K562 (cell line): ENCODE data around the gene DLGAP1. TPM values are rescaled to one million over a fixed set of nuclear protein-coding genes. Genes with fewer than 3 reads are reported as not detected.
A peak's percentile ranks its signal among the peaks of the same experiment; 100 is the strongest.

Experiments used
- ATAC-seq: fragments of 200-7000 bp; cut with Tn5 transposase; 3 replicates; pipeline ENCODE4 v1.9.1; 2020; ENCODE audit warnings: moderate library complexity
- BruUV-seq: library from RNA; stranded (reverse); fragments of 400-500 nt; replicated peaks from 2 replicates; lab custom pipeline; 2021; lab: Mats Ljungman, UMichigan
- CTCF ChIA-PET: fragments of 300-600 bp; formaldehyde crosslinking; extraction: SDS; loops from one replicate; lab custom pipeline; 2021; ENCODE audit warnings: low intra/inter-chr PET ratio; lab: Yijun Ruan, JAX
- POLR2A ChIA-PET: fragments of 300-600, 350-650 bp; sonication (Branson Sonifier 250); formaldehyde crosslinking; extraction: SDS; loops from one replicate; lab custom pipeline; 2021; ENCODE audit warnings: antibody characterized with exemption, inconsistent platforms; lab: Yijun Ruan, JAX
- DNase-seq, 4 experiments: peaks; one replicate each; pipeline versions ENCODE4 v3.0.0 to v3.0.0-alpha.2; 2011 to 2018; ENCODE audit warnings: low spot score in 3 of 4, mixed read lengths in 3 of 4; ENCODE audit errors: extremely low read depth in 1 of 4
- FAIRE-seq: peaks from 2 replicates; lab custom pipeline; 2011; peaks lifted over from hg19 to GRCh38; lab: Jason Lieb, UNC
- H2AFZ ChIP-seq: 2 replicates; pipeline ENCODE4 v1.6.0; 2011; ENCODE audit warnings: low read depth, low read length, control low read depth, inconsistent platforms
- H3K27ac ChIP-seq: fragments of 200-600 bp; 3 replicates; pipeline ENCODE4 v1.8.0; 2011; ENCODE audit warnings: low read depth, mild to moderate bottlenecking, control low read depth, inconsistent platforms, low read length, moderate library complexity, mixed read lengths; ENCODE audit errors: extremely low read depth
- H3K27me3 ChIP-seq, 2 experiments: fragments of 300-600 bp in 1 of 2; 2 replicates in 1 of 2; 3 replicates in 1 of 2; pipeline versions ENCODE4 v1.6.0 to v1.8.0; 2011; ENCODE audit warnings: inconsistent platforms in 2 of 2, low read length in 2 of 2, mild to moderate bottlenecking in 1 of 2, mixed read lengths in 1 of 2, moderate library complexity in 1 of 2; ENCODE audit not compliant: control insufficient read depth in 2 of 2, insufficient read depth in 2 of 2
- H3K36me3 ChIP-seq: fragments of 300-600 bp; 3 replicates; pipeline ENCODE4 v1.8.0; 2011; ENCODE audit warnings: mild to moderate bottlenecking, low read length, inconsistent platforms; ENCODE audit not compliant: control insufficient read depth, insufficient read depth
- H3K4me1 ChIP-seq, 2 experiments: fragments of 200-600 bp in 1 of 2; replicated peaks in 1 of 2; 2 replicates in 1 of 2; 3 replicates in 1 of 2; pipeline versions ENCODE4 v1.5.1 to v1.8.0; 2011; ENCODE audit warnings: inconsistent platforms in 2 of 2, low read length in 2 of 2, mild to moderate bottlenecking in 1 of 2, mixed read lengths in 1 of 2, moderate library complexity in 1 of 2; ENCODE audit not compliant: control insufficient read depth in 2 of 2, insufficient read depth in 2 of 2
- H3K4me2 ChIP-seq: 2 replicates; pipeline ENCODE4 v1.6.1; 2011; ENCODE audit warnings: low read length, control low read depth, inconsistent platforms, mixed read lengths; ENCODE audit not compliant: insufficient read depth
- H3K4me3 ChIP-seq: fragments of 200-600 bp; sonication (generic), shearing (Covaris generic); 2 replicates; pipeline ENCODE4 v1.5.1; 2016; ENCODE audit warnings: control low read depth, inconsistent platforms
- H3K79me2 ChIP-seq: fragments of 200-600 bp; 3 replicates; pipeline ENCODE4 v1.8.0; 2011; ENCODE audit warnings: low read length, inconsistent platforms; ENCODE audit not compliant: control insufficient read depth, insufficient read depth
- H3K9ac ChIP-seq, 2 experiments: 2 replicates each; pipeline versions ENCODE4 v1.6.0 to v1.6.1; 2011; ENCODE audit warnings: low read depth in 2 of 2, low read length in 2 of 2, control low read depth in 1 of 2, inconsistent platforms in 1 of 2, mild to moderate bottlenecking in 1 of 2, mixed read lengths in 1 of 2; ENCODE audit not compliant: insufficient read depth in 1 of 2
- H3K9me1 ChIP-seq: one replicate; pipeline ENCODE4 v1.6.0; 2011; ENCODE audit warnings: inconsistent platforms, mild to moderate bottlenecking, low read length, moderate library complexity; ENCODE audit not compliant: control insufficient read depth, insufficient read depth
- H3K9me3 ChIP-seq: replicated peaks from 2 replicates; pipeline ENCODE4 v1.5.1; 2011; ENCODE audit warnings: low read depth, low read length, inconsistent platforms; ENCODE audit not compliant: control insufficient read depth, insufficient read depth
- H4K20me1 ChIP-seq: replicated peaks from 2 replicates; pipeline ENCODE4 v1.6.1; 2011; ENCODE audit warnings: low read length, inconsistent platforms, mixed read lengths; ENCODE audit not compliant: control insufficient read depth, insufficient read depth
- C11orf30 ChIP-seq: fragments of 450-650 bp; IDR thresholded peaks from 2 replicates; pipeline ENCODE4 v1.6.1; 2016; ENCODE audit warnings: low read depth, mild to moderate bottlenecking
- MAFF ChIP-seq: IDR thresholded peaks from 2 replicates; pipeline ENCODE4 v1.6.1; 2012; ENCODE audit warnings: low read length, improper control_type of control experiment
- MAFG ChIP-seq: fragments of 450-650 bp; conservative IDR thresholded peaks from 2 replicates; pipeline ENCODE4 v1.6.1; 2016; ENCODE audit warnings: missing genetic modification characterization, missing compliant biosample characterization
- MAFK ChIP-seq: IDR thresholded peaks from 2 replicates; pipeline ENCODE4 v1.6.1; 2011; ENCODE audit warnings: low read length, improper control_type of control experiment
- THRAP3 ChIP-seq: fragments of 450-650 bp; IDR thresholded peaks from 2 replicates; pipeline ENCODE4 v1.6.1; 2016; ENCODE audit warnings: mild to moderate bottlenecking, inconsistent platforms, borderline replicate concordance
- ZBTB17 ChIP-seq: fragments of 450-650 bp; formaldehyde crosslinking; IDR thresholded peaks from 2 replicates; pipeline ENCODE4 v1.4.0; 2020; ENCODE audit warnings: mild to moderate bottlenecking
- ZNF316 ChIP-seq: fragments of 450-650 bp; IDR thresholded peaks from 2 replicates; pipeline ENCODE4 v1.6.1; 2016
- whole genome bisulfite sequencing: fragments of 100-300 bp; shearing (Covaris generic); methylation state at CpG from one replicate; pipeline ENCODE4 v1.1.6; 2016; ENCODE audit warnings: low coverage, mixed read lengths; ENCODE audit not compliant: insufficient coverage; ENCODE audit errors: missing lambda C conversion rate; 5-methylcytosine and 5-hydroxymethylcytosine counted together
- in situ Hi-C: fragments of 300-500 bp; cut with MboI; formaldehyde crosslinking; loops from 4 replicates; pipeline ENCODE4 v1.15.0; 2018; ENCODE audit warnings: inconsistent platforms, mixed read lengths
- intact Hi-C: fragments of 100-400 bp; cut with micrococcal nuclease; formaldehyde crosslinking; loops from 2 replicates; pipeline ENCODE4 v1.14.2; 2022
- polyA plus RNA-seq, 8 experiments: library from polyadenylated mRNA; depleted of rRNA in 4 of 8; stranded (reverse) in 5 of 8; unstranded in 3 of 8; fragments of >200 nt; fragmentation: Nextera tagmentation in 2 of 8; fragmentation: Illumina TruSeq in 1 of 8; extraction: Ambion mirVana in 2 of 8; extraction: Trizol in 1 of 8; gene quantifications; 2 replicates each; pipeline versions ENCODE4 v1.2.1 to v1.2.3, GENCODE V29; 2011 to 2014; ENCODE audit warnings: inconsistent platforms in 1 of 8, missing spikeins in 1 of 8
- total RNA-seq, 7 experiments: library from RNA; depleted of rRNA in 6 of 7; stranded (reverse); fragments of >200 nt in 6 of 7; fragmentation: Illumina TruSeq in 2 of 7; extraction: Trizol in 2 of 7; gene quantifications; 2 replicates each; pipeline versions ENCODE4 v1.2.1 to v1.2.3, GENCODE V29; 2011 to 2021; ENCODE audit warnings: low replicate concordance in 1 of 7
- TF ChIP-seq, protein P1 (sequence below): sonication (generic); formaldehyde crosslinking; IDR thresholded peaks from 2 replicates; pipeline ENCODE4 v1.8.0; 2022; ENCODE audit warnings: mild to moderate bottlenecking, missing genetic modification reagents

DLGAP1 gene
- total and polyA plus RNA-seq, 9 of the 15 experiments (the other 6 are each of a cell fraction or from before 2014, with no cell fraction given): 0.04 to 0.22 (median 0.08) TPM

DNA sequence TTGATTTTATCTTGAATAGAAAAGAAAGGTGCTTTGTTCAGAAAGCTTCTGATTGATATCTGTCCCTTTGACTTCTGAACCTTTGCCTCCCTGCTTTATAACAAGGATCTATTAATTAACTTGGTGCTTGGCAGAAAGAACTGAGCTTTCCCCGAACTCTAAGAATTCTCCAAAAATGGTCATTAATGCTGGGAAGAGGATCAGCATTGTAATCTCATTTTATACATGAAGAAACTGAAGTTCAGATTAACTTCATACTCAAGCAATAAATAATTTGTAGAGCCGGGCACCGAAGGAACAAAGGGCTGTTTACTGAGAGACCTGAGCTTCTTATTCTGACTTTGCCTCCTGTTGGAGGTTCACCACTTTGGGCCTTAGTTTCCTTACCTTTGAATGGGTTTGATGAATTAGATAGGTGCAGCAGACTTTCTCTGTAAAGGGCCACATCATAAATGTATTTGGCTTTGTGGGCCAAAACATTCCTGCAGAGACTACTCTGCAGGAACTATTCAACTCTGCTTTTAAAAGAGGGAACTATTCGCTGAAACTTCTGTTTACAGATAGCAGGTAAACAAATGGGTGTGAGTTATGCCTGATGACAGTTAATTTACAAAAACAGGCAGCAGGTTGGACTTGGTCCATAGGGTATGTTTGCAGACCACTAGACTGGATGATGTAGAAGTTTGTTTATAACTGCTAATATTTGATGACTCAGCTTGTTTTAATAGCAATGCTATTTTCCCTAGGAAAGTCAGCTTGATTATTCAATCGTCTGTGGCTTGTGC, 732.3 kb downstream of the DLGAP1 start:
- no peaks in the 10 kb centered on the region for H3K4me1 ChIP-seq
- intact Hi-C loops (no loop called here), in situ Hi-C loops (no loop called here)
- FAIRE-seq (no peak), DNase-seq (no peak), ATAC-seq (no peak)
- H3K79me2 ChIP-seq: no peaks in the 10 kb centered on the region
- H3K27ac ChIP-seq: no peak overlapping the region
- H3K9me3 ChIP-seq: no peaks in the 10 kb centered on the region
- CTCF ChIA-PET: no interaction called here
- POLR2A ChIA-PET: interaction anchor here (0.6 to 0.7 kb wide), 2 partner anchors 70 to 78 kb away, joined by 3 read pairs; no protein-coding TSS in a partner anchor
- H2AFZ ChIP-seq: no peak overlapping the region
- no peak for TF ChIP-seq THRAP3
- TF ChIP-seq ZNF316: peak; percentile 97
- peak; percentile 99 for TF ChIP-seq MAFF
- peak; percentile 96 for TF ChIP-seq MAFG (tag)
- no peak for TF ChIP-seq ZBTB17
- TF ChIP-seq, protein P1, sequence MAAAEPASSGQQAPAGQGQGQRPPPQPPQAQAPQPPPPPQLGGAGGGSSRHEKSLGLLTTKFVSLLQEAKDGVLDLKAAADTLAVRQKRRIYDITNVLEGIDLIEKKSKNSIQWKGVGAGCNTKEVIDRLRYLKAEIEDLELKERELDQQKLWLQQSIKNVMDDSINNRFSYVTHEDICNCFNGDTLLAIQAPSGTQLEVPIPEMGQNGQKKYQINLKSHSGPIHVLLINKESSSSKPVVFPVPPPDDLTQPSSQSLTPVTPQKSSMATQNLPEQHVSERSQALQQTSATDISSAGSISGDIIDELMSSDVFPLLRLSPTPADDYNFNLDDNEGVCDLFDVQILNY (CRISPR knock-in tag): no peak
- peak; percentile 100 for TF ChIP-seq MAFK
- TF ChIP-seq C11orf30: peak; percentile 94
- no peak overlapping the region for H3K9ac ChIP-seq
- no peaks in the 10 kb centered on the region for H4K20me1 ChIP-seq
- no peak overlapping the region for H3K4me3 ChIP-seq
- no peaks in the 10 kb centered on the region for H3K36me3 ChIP-seq
- no peak overlapping the region for H3K4me2 ChIP-seq
- peaks cover 24 to 33% of the 10 kb centered on the region in 2 experiments for H3K27me3 ChIP-seq
- WGBS: 0% methylated on average over 5 of the region's 5 CpGs
- no TSS peak for BruUV-seq
- H3K9me1 ChIP-seq: no peaks in the 10 kb centered on the region
